Neural progenitor cell (in vitro differentiated cells): Measurements from ENCODE around the gene DSC3.

Experiments
- CTCF ChIP-seq: fragments of 200-600 bp; sonication (generic); IDR thresholded peaks from 2 replicates; pipeline ENCODE4 v1.5.1; 2017; ENCODE audit warnings: antibody characterized with exemption, mild to moderate bottlenecking
- EZH2 ChIP-seq: fragments of 200-600 bp; sonication (generic); IDR thresholded peaks from 2 replicates; pipeline ENCODE4 v1.6.1; 2017; ENCODE audit warnings: antibody characterized with exemption, mild to moderate bottlenecking, moderate library complexity
- EZH2phosphoT487 ChIP-seq: fragments of 200-600 bp; sonication (generic); IDR thresholded peaks from 2 replicates; pipeline ENCODE4 v1.6.1; 2017; ENCODE audit warnings: antibody characterized with exemption

GRCh38 chr18:30997223-30997622 is 45.3 kb downstream of the DSC3 start:
- TF ChIP-seq CTCF, result no peak
- TF ChIP-seq EZH2, result no peak
- TF ChIP-seq EZH2phosphoT487, result no peak
